SK-N-MC (cell line): Measurements from ENCODE around the gene NTRK1.

Experiments used
- DNase-seq: peaks from one replicate; pipeline ENCODE4 v3.0.0-alpha.2; 2011; ENCODE audit warnings: low read depth, low spot score
- H3K27ac ChIP-seq: fragments of 200-600 bp; sonication (generic); 2 replicates; pipeline ENCODE4 v1.5.1; 2016; ENCODE audit warnings: mixed run types
- H3K36me3 ChIP-seq: fragments of 200-600 bp; sonication (generic); 2 replicates; pipeline ENCODE4 v1.6.1; 2017; ENCODE audit warnings: antibody characterized with exemption, low read length, mixed read lengths; ENCODE audit not compliant: insufficient read depth
- H3K4me3 ChIP-seq: fragments of 200-600 bp; sonication (generic); 2 replicates; pipeline ENCODE4 v1.5.1; 2016
- H3K9ac ChIP-seq: fragments of 200-600 bp; sonication (generic); 2 replicates; pipeline ENCODE4 v1.8.0; 2017; ENCODE audit warnings: mixed run types, mixed read lengths; ENCODE audit not compliant: insufficient read length
- H3K9me3 ChIP-seq: fragments of 200-600 bp; sonication (generic); 2 replicates; pipeline ENCODE4 v1.6.1; 2017; ENCODE audit warnings: low read depth, mild to moderate bottlenecking, antibody characterized with exemption, low read length, moderate library complexity, mixed read lengths
- EZH2 ChIP-seq: fragments of 200-600 bp; sonication (generic); IDR thresholded peaks from one replicate; pipeline ENCODE4 v1.6.1; 2017; ENCODE audit warnings: antibody characterized with exemption
- FOXP2 ChIP-seq: optimal IDR thresholded peaks from 2 replicates; pipeline ENCODE3; 2011; ENCODE audit warnings: mild to moderate bottlenecking, moderate library complexity; ENCODE audit not compliant: insufficient read depth; ENCODE audit errors: extremely low read length, control extremely low read depth
- POLR2AphosphoS5 ChIP-seq: IDR thresholded peaks from 2 replicates; pipeline ENCODE4 v1.6.1; 2012; ENCODE audit warnings: mild to moderate bottlenecking, low read depth, low read length, borderline replicate concordance

The NTRK1 gene

DNA sequence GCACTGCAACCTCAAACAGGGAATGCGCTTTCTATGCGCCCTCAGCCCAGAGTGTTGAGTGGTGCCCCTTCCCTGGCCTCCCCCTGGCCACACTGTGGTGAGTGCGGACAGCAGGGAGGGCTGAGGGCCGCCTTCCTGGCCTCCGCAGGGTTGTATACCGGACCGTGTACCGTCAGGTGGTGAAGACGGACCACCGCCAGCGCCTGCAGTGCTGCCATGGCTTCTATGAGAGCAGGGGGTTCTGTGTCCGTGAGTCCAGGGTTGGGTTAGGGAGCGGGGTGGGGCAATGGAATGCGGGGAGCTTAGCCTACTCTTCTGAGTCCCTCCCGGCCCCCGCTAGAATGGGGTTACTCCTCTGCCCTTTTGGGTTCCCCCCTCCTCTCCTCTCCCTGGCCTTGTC, 44.5 kb downstream of the NTRK1 start:
- no peak overlapping the region for H3K9ac ChIP-seq
- DNase-seq, result no peak
- H3K27ac ChIP-seq, result no peak overlapping the region
- H3K9me3 ChIP-seq, result no peaks in the 10 kb centered on the region
- no peaks in the 10 kb centered on the region for H3K36me3 ChIP-seq
- H3K4me3 ChIP-seq, result no peak overlapping the region
- TF ChIP-seq POLR2AphosphoS5 (no peak), FOXP2 (no peak), EZH2 (no peak)

- H3K9me3 ChIP-seq, result no peaks in the 10 kb centered on the region
- no peak for TF ChIP-seq EZH2
- TF ChIP-seq POLR2AphosphoS5, result no peak
- no peak for TF ChIP-seq FOXP2
- H3K4me3 ChIP-seq, result no peak overlapping the region
- H3K36me3 ChIP-seq, result no peaks in the 10 kb centered on the region
- H3K9ac ChIP-seq, result no peak overlapping the region
- DNase-seq, result no peak
- H3K27ac ChIP-seq, result no peak overlapping the region
These were observed 45.0 kb downstream of the NTRK1 start for GRCh38 chr1:156905651-156906050.

DNA sequence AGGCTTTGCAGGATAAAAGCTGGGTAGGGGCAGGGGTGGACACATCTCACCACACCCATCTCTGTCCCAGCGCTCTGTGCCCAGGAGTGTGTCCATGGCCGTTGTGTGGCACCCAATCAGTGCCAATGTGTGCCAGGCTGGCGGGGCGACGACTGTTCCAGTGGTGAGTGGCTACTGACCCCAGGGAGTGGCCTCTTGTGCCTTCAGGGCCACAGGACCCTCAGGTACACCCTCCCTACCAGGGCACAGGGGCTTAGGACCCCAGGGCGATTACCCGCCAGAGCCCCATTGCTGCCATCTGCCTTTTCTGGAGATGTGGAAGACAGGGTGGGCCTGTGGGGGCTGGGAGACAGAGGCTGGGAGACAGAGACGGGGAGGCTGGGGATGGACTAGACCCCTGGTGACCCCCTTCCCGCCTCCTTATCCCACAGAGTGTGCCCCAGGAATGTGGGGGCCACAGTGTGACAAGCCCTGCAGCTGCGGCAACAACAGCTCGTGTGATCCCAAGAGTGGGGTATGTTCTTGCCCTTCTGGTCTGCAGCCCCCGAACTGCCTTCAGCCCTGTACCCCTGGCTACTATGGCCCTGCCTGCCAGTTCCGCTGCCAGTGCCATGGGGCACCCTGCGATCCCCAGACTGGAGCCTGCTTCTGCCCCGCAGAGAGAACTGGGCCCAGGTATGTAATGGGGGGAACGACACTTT, 45.7 kb downstream of the NTRK1 start:
- DNase-seq, result no peak
- H3K36me3 ChIP-seq, result no peaks in the 10 kb centered on the region
- no peaks in the 10 kb centered on the region for H3K9me3 ChIP-seq
- no peak overlapping the region for H3K9ac ChIP-seq
- no peak for TF ChIP-seq FOXP2
- no peak for TF ChIP-seq EZH2
- TF ChIP-seq POLR2AphosphoS5, result no peak
- H3K4me3 ChIP-seq, result no peak overlapping the region
- H3K27ac ChIP-seq, result no peak overlapping the region

GRCh38 chr1:156908541-156908940, 47.9 kb downstream of the NTRK1 start:
- no peaks in the 10 kb centered on the region for H3K36me3 ChIP-seq
- no peak overlapping the region for H3K27ac ChIP-seq
- H3K9ac ChIP-seq, result no peak overlapping the region
- no peak overlapping the region for H3K4me3 ChIP-seq
- TF ChIP-seq FOXP2 (no peak), EZH2 (no peak), POLR2AphosphoS5 (no peak)
- no peaks in the 10 kb centered on the region for H3K9me3 ChIP-seq
- no peak for DNase-seq

GRCh38 chr1:156908955-156909354, 48.3 kb downstream of the NTRK1 start:
- no peak for DNase-seq
- H3K27ac ChIP-seq, result no peak overlapping the region
- H3K9me3 ChIP-seq, result no peaks in the 10 kb centered on the region
- H3K36me3 ChIP-seq, result no peaks in the 10 kb centered on the region
- TF ChIP-seq EZH2 (no peak), FOXP2 (no peak), POLR2AphosphoS5 (no peak)
- H3K4me3 ChIP-seq, result no peak overlapping the region
- no peak overlapping the region for H3K9ac ChIP-seq

DNA sequence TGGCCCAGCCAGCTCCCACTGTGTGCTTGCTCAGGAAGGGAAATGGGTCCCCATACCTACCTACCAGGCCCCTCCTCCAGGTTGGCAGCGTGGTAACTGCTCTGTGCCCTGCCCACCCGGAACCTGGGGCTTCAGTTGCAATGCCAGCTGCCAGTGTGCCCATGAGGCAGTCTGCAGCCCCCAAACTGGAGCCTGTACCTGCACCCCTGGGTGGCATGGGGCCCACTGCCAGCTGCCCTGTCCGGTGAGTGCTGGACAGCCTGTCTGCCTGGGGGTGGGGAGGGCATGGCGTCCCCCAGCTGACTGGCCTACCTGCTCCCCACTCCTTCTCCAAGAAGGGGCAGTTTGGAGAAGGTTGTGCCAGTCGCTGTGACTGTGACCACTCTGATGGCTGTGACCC, 49.0 kb downstream of the NTRK1 start:
- H3K9ac ChIP-seq, result no peak overlapping the region
- no peak overlapping the region for H3K27ac ChIP-seq
- no peak for DNase-seq
- no peaks in the 10 kb centered on the region for H3K9me3 ChIP-seq
- H3K4me3 ChIP-seq, result no peak overlapping the region
- no peaks in the 10 kb centered on the region for H3K36me3 ChIP-seq
- no peak for TF ChIP-seq FOXP2
- no peak for TF ChIP-seq EZH2
- no peak for TF ChIP-seq POLR2AphosphoS5

DNA sequence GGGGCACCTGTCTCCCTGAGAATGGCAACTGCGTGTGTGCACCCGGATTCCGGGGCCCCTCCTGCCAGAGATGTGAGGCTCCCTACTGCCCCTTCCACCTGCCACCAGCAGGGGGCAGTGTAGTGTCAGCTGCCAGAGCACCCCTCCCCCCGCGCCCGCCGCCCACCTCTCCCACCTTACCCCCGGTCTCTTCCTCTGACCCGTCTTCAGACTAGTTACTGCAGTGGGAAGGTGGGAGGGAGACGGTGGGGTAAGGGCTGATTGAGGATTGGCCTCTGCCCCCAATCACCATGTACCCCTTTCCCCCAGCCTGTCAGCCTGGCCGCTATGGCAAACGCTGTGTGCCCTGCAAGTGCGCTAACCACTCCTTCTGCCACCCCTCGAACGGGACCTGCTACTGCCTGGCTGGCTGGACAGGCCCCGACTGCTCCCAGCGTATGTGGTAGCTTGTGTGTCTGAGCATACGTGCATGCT, 49.7 kb downstream of the NTRK1 start:
- no peak overlapping the region for H3K4me3 ChIP-seq
- no peak for DNase-seq
- TF ChIP-seq POLR2AphosphoS5, result no peak
- TF ChIP-seq FOXP2, result no peak
- TF ChIP-seq EZH2, result no peak
- no peaks in the 10 kb centered on the region for H3K36me3 ChIP-seq
- H3K27ac ChIP-seq, result no peak overlapping the region
- H3K9ac ChIP-seq, result no peak overlapping the region
- H3K9me3 ChIP-seq, result no peaks in the 10 kb centered on the region

GRCh38 chr1:156911577-156912298, 51.1 kb downstream of the NTRK1 start:
- no peak for DNase-seq
- Histone ChIP-seq H3K36me3 (no peaks in the 10 kb centered on the region), H3K4me3 (no peak overlapping the region), H3K27ac (no peak overlapping the region), H3K9me3 (no peaks in the 10 kb centered on the region), H3K9ac (no peak overlapping the region)
- TF ChIP-seq FOXP2, result no peak
- no peak for TF ChIP-seq POLR2AphosphoS5
- no peak for TF ChIP-seq EZH2
